A549 (cell line): ENCODE data around the gene ZP1.

Source experiments
- CHD2 ChIP-seq: fragments of 150-350 bp; IDR thresholded peaks from 2 replicates; pipeline ENCODE4 v1.6.1; 2014; ENCODE audit warnings: low read length; ENCODE audit not compliant: partially characterized antibody
- FOSL2 ChIP-seq, 2 experiments: fragments of 450-650 bp in 1 of 2; fragments of >200 bp in 1 of 2; sonication (Bioruptor Twin) in 1 of 2; formaldehyde crosslinking; IDR thresholded peaks; 2 replicates each; pipeline versions ENCODE4 v1.5.0 to v1.6.1; 2016 to 2020; ENCODE audit warnings: mild to moderate bottlenecking in 1 of 2, moderate library complexity in 1 of 2
- HDAC2 ChIP-seq: fragments of 200-600 bp; sonication (generic); IDR thresholded peaks from 2 replicates; pipeline ENCODE4 v1.6.1; 2016
- HOXB13 ChIP-seq: fragments of 250-450 bp; sonication (Bioruptor Pico); IDR thresholded peaks from 2 replicates; pipeline ENCODE4 v1.5.0; 2020; ENCODE audit warnings: low read depth, mild to moderate bottlenecking, moderate library complexity
- NFE2L2 ChIP-seq: fragments of 150-350 bp; conservative IDR thresholded peaks from 2 replicates; pipeline ENCODE4 v1.6.1; 2014; ENCODE audit warnings: low read length
- POLR2A ChIP-seq: IDR thresholded peaks from 2 replicates; pipeline ENCODE4 v1.6.1; 2012; ENCODE audit warnings: mild to moderate bottlenecking, low read length
- POLR2AphosphoS2 ChIP-seq: conservative IDR thresholded peaks from 2 replicates; pipeline ENCODE4 v1.6.1; 2012; ENCODE audit warnings: low read length, improper control_type of control experiment, inconsistent platforms
- RFX5 ChIP-seq: fragments of 450-650 bp; IDR thresholded peaks from 2 replicates; pipeline ENCODE4 v1.7.1; 2014; ENCODE audit warnings: antibody characterized with exemption, mild to moderate bottlenecking, moderate library complexity
- SMC3 ChIP-seq: fragments of >200 bp; sonication (Bioruptor Twin); formaldehyde crosslinking; IDR thresholded peaks from 3 replicates; pipeline ENCODE4 v1.6.1; 2018; ENCODE audit warnings: inconsistent platforms
- TF ChIP-seq, protein P1 (sequence below): fragments of >200 bp; sonication (Bioruptor Twin); formaldehyde crosslinking; IDR thresholded peaks from 3 replicates; pipeline ENCODE4 v1.5.1; 2016
- TF ChIP-seq, protein P2 (sequence below): IDR thresholded peaks from 2 replicates; pipeline ENCODE4 v1.6.1; 2012

DNA sequence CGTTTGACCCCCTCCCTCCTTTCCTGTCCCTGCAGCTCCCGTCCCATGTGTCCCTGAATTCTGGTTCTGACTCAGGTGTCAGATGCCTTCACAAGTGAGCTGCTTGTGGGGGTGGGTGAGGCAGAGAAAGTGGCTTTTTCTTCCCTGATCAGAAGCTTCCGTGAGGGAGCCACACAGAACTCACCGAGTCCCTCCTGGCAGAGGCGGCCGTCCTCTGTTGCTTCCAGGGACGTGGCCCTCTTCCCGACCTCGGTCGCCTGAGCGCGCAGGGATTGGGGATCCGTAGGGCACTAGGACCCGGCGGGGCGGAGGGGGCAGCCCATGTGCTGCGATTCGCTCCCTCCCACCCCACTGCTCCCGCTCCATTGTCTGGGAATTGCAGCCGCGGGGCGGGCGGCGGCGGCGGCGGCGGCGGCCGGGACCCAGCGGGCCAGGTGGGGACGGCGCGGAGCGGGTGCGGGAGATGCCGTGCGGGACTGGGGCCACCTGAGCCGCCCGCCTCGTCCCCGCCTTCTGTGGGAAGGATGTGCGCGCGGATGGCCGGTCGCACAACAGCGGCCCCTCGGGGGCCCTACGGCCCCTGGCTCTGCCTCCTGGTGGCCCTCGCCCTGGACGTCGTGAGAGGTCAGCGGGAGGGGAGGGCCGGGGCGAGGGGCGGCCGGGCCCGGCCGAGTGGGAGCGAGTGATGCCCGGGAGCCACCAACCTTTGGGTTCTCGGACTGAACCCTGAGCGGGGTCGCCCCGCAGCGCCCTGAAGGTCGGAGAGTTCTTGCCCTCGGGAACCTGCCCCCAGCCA is 57.0 kb downstream of the ZP1 start, which contains the start of gene TMEM132A:
- TF ChIP-seq HOXB13 (no peak), POLR2A (peak; percentile 52), SMC3 (no peak), POLR2AphosphoS2 (no peak), FOSL2 (IDR thresholded peaks at IDR 0.05) (no peak), FOSL2 (CRISPR knock-in tag; IDR thresholded peaks at IDR 0.05) (no peak), RFX5 (0 out of 2 replicates have a peak, but pooled peaks have one; percentile 30), NFE2L2 (no peak), HDAC2 (no peak), CHD2 (no peak)
- TF ChIP-seq, protein P1, sequence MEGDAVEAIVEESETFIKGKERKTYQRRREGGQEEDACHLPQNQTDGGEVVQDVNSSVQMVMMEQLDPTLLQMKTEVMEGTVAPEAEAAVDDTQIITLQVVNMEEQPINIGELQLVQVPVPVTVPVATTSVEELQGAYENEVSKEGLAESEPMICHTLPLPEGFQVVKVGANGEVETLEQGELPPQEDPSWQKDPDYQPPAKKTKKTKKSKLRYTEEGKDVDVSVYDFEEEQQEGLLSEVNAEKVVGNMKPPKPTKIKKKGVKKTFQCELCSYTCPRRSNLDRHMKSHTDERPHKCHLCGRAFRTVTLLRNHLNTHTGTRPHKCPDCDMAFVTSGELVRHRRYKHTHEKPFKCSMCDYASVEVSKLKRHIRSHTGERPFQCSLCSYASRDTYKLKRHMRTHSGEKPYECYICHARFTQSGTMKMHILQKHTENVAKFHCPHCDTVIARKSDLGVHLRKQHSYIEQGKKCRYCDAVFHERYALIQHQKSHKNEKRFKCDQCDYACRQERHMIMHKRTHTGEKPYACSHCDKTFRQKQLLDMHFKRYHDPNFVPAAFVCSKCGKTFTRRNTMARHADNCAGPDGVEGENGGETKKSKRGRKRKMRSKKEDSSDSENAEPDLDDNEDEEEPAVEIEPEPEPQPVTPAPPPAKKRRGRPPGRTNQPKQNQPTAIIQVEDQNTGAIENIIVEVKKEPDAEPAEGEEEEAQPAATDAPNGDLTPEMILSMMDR: peak; percentile 15; the same call in 1 of the 3 replicates
- TF ChIP-seq, protein P2, sequence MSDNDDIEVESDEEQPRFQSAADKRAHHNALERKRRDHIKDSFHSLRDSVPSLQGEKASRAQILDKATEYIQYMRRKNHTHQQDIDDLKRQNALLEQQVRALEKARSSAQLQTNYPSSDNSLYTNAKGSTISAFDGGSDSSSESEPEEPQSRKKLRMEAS: peak; percentile 96
